Measurements from ENCODE around the gene MAGI3.
"Not testable (repeated sequence)": the region's sequence is repeated elsewhere in the genome, so short reads cannot be mapped to it uniquely, and the experiment has no call there.

The MAGI3 gene

GRCh38 chr1:113416071-113416470, 25.8 kb downstream of the MAGI3 start:
- not testable (repeated sequence) for H3K9me3 Mint-ChIP-seq, H3K27ac Mint-ChIP-seq, H3K4me3 Mint-ChIP-seq, DNase-seq, H3K27me3 Mint-ChIP-seq, ATAC-seq, H3K4me1 Mint-ChIP-seq

GRCh38 chr1:113416496-113416895, 26.2 kb downstream of the MAGI3 start:
- Mint-ChIP-seq H3K9me3 (no peaks in the 10 kb centered on the region), H3K27me3 (no peaks in the 10 kb centered on the region), H3K4me3 (no peak overlapping the region), H3K27ac (no peak overlapping the region), H3K4me1 (no peaks in the 10 kb centered on the region)
- no peak for ATAC-seq
- no peak for DNase-seq

DNA sequence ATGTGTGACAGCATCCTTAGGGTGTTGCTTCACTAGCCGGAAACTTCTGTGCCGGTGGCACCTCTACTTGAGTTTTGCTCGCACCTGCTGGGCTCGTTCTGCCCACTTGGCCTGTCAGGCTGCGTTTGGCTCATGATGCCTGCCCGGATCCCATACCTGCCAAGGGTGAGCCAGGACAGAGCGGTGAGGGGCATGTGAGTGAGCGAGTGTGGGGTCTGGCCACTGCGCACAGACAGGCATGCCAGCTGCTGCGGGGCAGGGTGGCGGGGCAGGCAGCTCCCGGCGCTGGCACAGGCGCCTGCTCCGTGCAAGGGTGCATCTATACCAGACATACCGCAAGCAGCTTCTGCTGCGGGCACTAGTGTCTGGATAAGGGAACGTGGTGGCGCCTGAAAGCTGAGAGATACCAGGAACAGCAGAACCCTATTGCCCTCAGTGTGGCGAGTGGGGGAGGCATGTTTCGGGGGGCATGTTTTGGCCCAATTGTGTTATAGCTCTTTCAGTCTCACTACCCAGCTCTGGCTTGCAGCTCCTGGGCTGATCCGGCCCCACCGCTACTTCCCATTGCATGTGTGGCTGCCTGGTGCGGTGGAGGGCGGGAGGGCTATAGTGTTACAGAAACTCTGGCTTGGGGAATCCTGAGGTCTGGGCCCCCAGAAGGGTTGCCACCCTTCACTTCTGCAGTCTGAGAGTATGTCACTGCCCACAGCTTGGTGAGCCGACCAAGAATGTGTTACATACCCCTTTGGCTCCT, 32.2 kb downstream of the MAGI3 start:
- H3K27me3 Mint-ChIP-seq, result no peaks in the 10 kb centered on the region
- H3K9me3 Mint-ChIP-seq, result peaks cover 5 to 7% of the 10 kb centered on the region in 2 donors
- H3K4me1 Mint-ChIP-seq, result no peaks in the 10 kb centered on the region
- no peak overlapping the region for H3K27ac Mint-ChIP-seq
- ATAC-seq (no peak), DNase-seq (no peak)
- no peak overlapping the region for H3K4me3 Mint-ChIP-seq

DNA sequence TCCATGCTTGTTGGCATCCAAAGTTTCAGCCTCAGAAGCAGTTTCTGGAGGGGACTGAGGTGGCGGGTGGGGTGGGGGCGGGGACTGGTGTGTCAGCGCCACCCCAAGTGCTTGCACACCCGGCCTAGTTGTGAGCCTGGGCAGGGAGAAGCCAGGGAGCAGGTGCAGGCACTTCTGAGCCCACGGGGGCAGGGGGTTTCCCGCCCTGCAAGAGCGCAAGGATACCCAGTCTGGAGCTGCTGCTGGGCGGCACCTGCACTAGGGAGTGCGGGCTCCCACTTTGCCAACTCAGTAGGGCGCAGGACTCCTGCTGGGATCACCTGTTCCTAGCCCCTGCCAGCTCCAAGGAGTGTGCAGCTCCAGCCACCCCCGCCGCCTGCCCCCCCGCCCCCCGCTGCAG, 33.5 kb downstream of the MAGI3 start:
- ATAC-seq, result no peak
- no peak for DNase-seq
- H3K27me3 Mint-ChIP-seq, result no peaks in the 10 kb centered on the region
- H3K9me3 Mint-ChIP-seq, result peaks cover 5 to 7% of the 10 kb centered on the region in 2 donors
- no peak overlapping the region for H3K27ac Mint-ChIP-seq
- H3K4me1 Mint-ChIP-seq, result no peaks in the 10 kb centered on the region
- no peak overlapping the region for H3K4me3 Mint-ChIP-seq

GRCh38 chr1:113429461-113430153, 39.3 kb downstream of the MAGI3 start:
- H3K27ac Mint-ChIP-seq, result no peak overlapping the region
- no peak overlapping the region for H3K4me3 Mint-ChIP-seq
- ATAC-seq, result no peak
- no peak for DNase-seq
- no peaks in the 10 kb centered on the region for H3K27me3 Mint-ChIP-seq
- H3K9me3 Mint-ChIP-seq, result no peaks in the 10 kb centered on the region
- no peaks in the 10 kb centered on the region for H3K4me1 Mint-ChIP-seq

DNA sequence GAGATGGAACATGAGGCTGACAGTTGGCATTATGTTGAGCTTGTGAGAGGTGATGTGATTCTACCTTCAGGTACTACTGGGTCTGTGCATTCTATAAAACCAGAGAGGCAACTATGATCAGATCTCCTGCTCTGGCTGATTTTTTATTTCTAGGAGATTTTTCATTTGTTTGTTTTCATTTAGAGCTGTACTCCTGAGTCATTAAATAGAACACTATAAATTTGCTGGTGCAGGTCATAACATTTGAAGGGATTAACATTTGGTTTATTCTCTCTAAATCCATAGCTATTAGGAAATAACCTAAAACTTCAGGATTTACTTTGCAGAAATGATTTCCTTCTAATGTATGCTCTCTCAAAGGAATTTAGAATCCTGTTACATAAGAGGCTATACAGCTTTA, 42.9 kb downstream of the MAGI3 start:
- Mint-ChIP-seq H3K27ac (no peak overlapping the region), H3K4me1 (no peaks in the 10 kb centered on the region), H3K9me3 (no peaks in the 10 kb centered on the region), H3K4me3 (no peak overlapping the region), H3K27me3 (peaks cover 5% of the 10 kb centered on the region)
- ATAC-seq, result no peak
- DNase-seq, result no peak

- Mint-ChIP-seq H3K4me1 (no peaks in the 10 kb centered on the region), H3K9me3 (no peaks in the 10 kb centered on the region), H3K27me3 (peaks cover 11% of the 10 kb centered on the region), H3K4me3 (no peak overlapping the region), H3K27ac (no peak overlapping the region)
- ATAC-seq (no peak), DNase-seq (no peak)
These were observed 44.0 kb downstream of the MAGI3 start for GRCh38 chr1:113434081-113434873.

DNA sequence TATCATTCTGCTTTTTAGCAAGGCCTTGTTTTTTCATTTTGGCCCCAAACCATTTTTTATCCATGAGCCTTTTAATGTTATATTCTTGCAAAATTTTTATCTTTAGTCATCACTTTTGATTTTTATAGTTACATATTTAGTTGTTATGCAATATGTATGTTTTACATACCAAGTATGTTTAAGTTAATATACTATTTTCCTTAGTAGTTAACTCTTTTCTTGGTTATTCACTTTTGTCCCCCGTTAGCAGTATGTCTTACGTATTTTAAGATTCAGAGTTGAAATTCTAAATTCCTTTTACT, 44.5 kb downstream of the MAGI3 start:
- Mint-ChIP-seq H3K9me3 (no peaks in the 10 kb centered on the region), H3K27me3 (peaks cover 11% of the 10 kb centered on the region), H3K4me1 (no peaks in the 10 kb centered on the region), H3K27ac (no peak overlapping the region), H3K4me3 (no peak overlapping the region)
- ATAC-seq (no peak), DNase-seq (no peak)

DNA sequence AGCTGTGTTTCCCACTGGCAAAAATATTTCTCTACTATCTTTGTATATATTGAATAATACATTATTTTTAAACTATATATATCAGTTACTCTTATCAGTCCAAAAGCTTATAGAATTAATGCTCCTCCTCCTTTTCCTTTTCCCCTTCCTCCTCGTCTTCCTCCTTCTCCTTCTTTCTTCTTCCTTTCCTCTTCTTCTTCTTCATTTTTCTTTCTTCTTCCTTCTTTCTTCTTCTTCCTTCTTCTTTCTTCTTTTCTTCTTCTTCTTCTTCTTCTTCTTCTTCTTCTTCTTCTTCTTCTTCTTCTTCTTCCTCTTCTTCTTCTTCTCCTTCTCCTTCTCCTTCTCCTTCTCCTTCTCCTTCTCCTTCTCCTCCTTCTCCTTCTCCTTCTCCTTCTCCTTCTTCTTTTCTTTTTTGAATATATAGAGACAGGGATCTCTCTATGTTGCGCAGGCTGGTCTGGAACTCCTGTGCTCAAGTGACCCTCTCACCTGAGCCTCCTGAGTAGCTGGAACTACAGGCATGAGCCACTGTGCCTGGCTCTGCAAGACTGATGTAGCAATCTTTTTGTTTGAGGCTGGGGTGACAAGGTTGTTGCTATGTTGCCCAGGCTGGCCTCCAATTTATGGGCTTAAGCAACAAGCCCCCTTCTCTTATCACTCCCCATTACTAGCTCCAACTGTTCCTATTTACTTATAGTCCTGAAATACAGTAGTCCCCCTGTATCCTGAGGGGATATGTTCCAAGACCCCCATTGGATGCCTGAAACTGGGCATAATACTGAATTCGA, 47.4 kb downstream of the MAGI3 start:
- Mint-ChIP-seq H3K4me3 (no peak overlapping the region), H3K27me3 (peaks cover 11% of the 10 kb centered on the region), H3K4me1 (no peaks in the 10 kb centered on the region), H3K27ac (no peak overlapping the region), H3K9me3 (no peaks in the 10 kb centered on the region)
- DNase-seq (no peak), ATAC-seq (no peak)

- no peaks in the 10 kb centered on the region for H3K9me3 Mint-ChIP-seq
- H3K4me1 Mint-ChIP-seq, result no peaks in the 10 kb centered on the region
- H3K27me3 Mint-ChIP-seq, result peaks cover 11% of the 10 kb centered on the region
- H3K27ac Mint-ChIP-seq, result no peak overlapping the region
- DNase-seq, result no peak
- no peak for ATAC-seq
- no peak overlapping the region for H3K4me3 Mint-ChIP-seq
These were observed 48.4 kb downstream of the MAGI3 start for GRCh38 chr1:113438505-113439276.

GRCh38 chr1:113439277-113439670, 49.0 kb downstream of the MAGI3 start:
- H3K27me3 Mint-ChIP-seq, result peaks cover 11% of the 10 kb centered on the region
- peaks cover 3 to 5% of the 10 kb centered on the region in 2 donors for H3K9me3 Mint-ChIP-seq
- no peak overlapping the region for H3K4me3 Mint-ChIP-seq
- DNase-seq, result no peak
- H3K27ac Mint-ChIP-seq, result no peak overlapping the region
- ATAC-seq, result no peak
- H3K4me1 Mint-ChIP-seq, result no peaks in the 10 kb centered on the region

GRCh38 chr1:113442131-113442530, 51.8 kb downstream of the MAGI3 start:
- Mint-ChIP-seq H3K4me1 (no peaks in the 10 kb centered on the region), H3K4me3 (no peak overlapping the region), H3K27me3 (peaks cover 11% of the 10 kb centered on the region), H3K9me3 (peaks cover 10 to 15% of the 10 kb centered on the region in 2 donors), H3K27ac (no peak overlapping the region)
- no peak for DNase-seq
- no peak for ATAC-seq

GRCh38 chr1:113444857-113445256, 54.5 kb downstream of the MAGI3 start:
- DNase-seq, result no peak
- no peaks in the 10 kb centered on the region for H3K4me1 Mint-ChIP-seq
- no peak for ATAC-seq
- no peak overlapping the region for H3K27ac Mint-ChIP-seq
- H3K27me3 Mint-ChIP-seq, result peaks cover 6% of the 10 kb centered on the region
- H3K4me3 Mint-ChIP-seq, result no peak overlapping the region
- H3K9me3 Mint-ChIP-seq, result peaks cover 10 to 15% of the 10 kb centered on the region in 2 donors

- H3K4me1 Mint-ChIP-seq, result no peaks in the 10 kb centered on the region
- peaks cover 16% of the 10 kb centered on the region for H3K27me3 Mint-ChIP-seq
- no peak overlapping the region for H3K27ac Mint-ChIP-seq
- DNase-seq, result no peak
- no peak for ATAC-seq
- no peak overlapping the region for H3K4me3 Mint-ChIP-seq
- no peaks in the 10 kb centered on the region for H3K9me3 Mint-ChIP-seq
These were observed 61.4 kb downstream of the MAGI3 start for GRCh38 chr1:113451710-113452109.

All from stimulated activated naive CD8-positive, alpha-beta T cell treated with anti-CD3 and anti-CD28 coated beads, Interleukin-15, amount 100 ng/mL, for 72 hours (primary cell).